Choroid plexus epithelial cell (primary cell): Measurements from ENCODE around the gene ZNF444.
"Not testable (repeated sequence)": the region's sequence is repeated elsewhere in the genome, so short reads cannot be mapped to it uniquely, and the experiment has no call there.

ENCODE experiments used
- DNase-seq: peaks from one replicate; pipeline ENCODE4 v3.0.0-alpha.2; 2010; ENCODE audit warnings: low read depth
- H3K4me3 ChIP-seq: 2 replicates; pipeline ENCODE4 v1.5.1; 2011; ENCODE audit warnings: low read depth, mild to moderate bottlenecking, control low read depth, low read length, moderate library complexity
- CTCF ChIP-seq: conservative IDR thresholded peaks from 2 replicates; pipeline ENCODE4 v1.5.1; 2011; ENCODE audit warnings: low read depth, mild to moderate bottlenecking, control low read depth, inconsistent platforms, low read length, moderate library complexity

ZNF444 gene

GRCh38 chr19:56097776-56098175 is 43.3 kb upstream of the ZNF444 start:
- no peak for TF ChIP-seq CTCF
- no peak for DNase-seq
- H3K4me3 ChIP-seq: no peak overlapping the region

GRCh38 chr19:56098237-56098636 is 42.9 kb upstream of the ZNF444 start:
- not testable (repeated sequence) for DNase-seq

GRCh38 chr19:56098731-56099568 is 42.1 kb upstream of the ZNF444 start:
- H3K4me3 ChIP-seq: no peak overlapping the region
- DNase-seq: no peak

More at GRCh38 chr19:56098237-56098636, 42.9 kb upstream of the ZNF444 start:
- not testable (repeated sequence) for H3K4me3 ChIP-seq

GRCh38 chr19:56099638-56100539 is 41.2 kb upstream of the ZNF444 start:
- TF ChIP-seq CTCF: no peak
- no peak for DNase-seq
- H3K4me3 ChIP-seq: no peak overlapping the region

More at GRCh38 chr19:56098731-56099568, 42.1 kb upstream of the ZNF444 start:
- TF ChIP-seq CTCF: no peak

GRCh38 chr19:56101095-56101494 is 40.0 kb upstream of the ZNF444 start:
- TF ChIP-seq CTCF: no peak
- no peak overlapping the region for H3K4me3 ChIP-seq
- no peak for DNase-seq

- no peak for TF ChIP-seq CTCF
Observed at GRCh38 chr19:56101746-56102535, 39.1 kb upstream of the ZNF444 start.

More at GRCh38 chr19:56101746-56102535, 39.1 kb upstream of the ZNF444 start:
- no peak for DNase-seq
- H3K4me3 ChIP-seq: no peak overlapping the region
